Measurements from ENCODE around the gene ARL5C. TPM values are rescaled to one million over a fixed set of nuclear protein-coding genes. Genes with fewer than 3 reads are reported as not detected.

ARL5C gene
- not detected for total RNA-seq

GRCh38 chr17:39165841-39166349, at the start of gene ARL5C:
Gene ARL5C (minus strand): TSS chr17:39166161. CDS start chr17:39165760, 401 bp downstream.
- no peak for DNase-seq

DNA sequence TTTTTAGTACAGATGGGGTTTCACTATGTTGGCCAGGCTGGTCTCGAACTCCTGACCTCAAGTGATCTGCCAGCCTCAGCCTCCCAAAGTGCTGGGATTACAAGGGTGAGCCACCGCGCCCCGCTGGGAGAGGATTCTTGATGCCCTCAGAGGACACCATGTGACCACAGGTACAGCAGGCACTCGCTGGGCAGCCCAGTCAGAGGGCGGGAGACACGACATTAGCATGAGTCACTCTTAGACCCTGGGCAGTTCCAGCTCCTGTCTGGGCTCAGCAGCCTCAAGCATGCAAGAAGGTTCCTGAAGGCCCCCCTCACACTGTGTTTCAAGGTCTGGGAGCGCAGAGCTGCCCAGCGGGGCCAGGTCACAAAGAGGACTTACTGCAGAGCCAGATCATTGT, 47.9 kb upstream of the ARL5C start:
- DNase-seq = no peak

DNA sequence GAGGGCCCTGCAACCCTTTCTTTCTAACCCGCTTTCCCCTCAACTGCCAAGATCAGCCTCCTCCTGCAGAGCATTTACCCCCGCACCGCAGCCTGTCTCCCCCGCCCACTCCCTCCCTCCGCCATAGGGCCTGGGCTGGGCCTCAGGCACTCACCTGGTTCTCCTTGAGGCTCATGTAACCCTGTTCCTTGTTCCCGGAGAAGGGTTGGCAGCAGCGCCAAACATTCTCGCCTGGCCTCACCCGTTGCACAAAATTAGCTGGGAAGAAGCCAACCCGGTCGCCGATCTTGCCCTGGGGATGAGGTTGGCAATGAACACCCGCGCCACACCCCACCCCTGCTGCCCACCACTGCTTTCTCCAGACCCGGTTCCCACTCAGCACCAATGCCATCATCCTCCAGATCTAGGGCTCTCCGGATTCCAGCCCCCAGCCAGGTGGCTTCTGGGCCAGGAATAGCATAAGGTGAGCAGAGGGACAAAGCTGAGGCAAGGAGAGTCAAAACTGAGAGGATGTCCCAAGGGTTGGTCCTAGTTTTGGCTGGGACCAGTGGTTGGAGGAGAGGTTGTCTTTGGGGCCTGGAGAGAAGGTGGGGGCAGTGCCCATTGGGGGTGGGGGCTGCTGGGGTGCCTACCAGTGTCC, 47.0 kb upstream of the ARL5C start:
- no peak for DNase-seq

DNA sequence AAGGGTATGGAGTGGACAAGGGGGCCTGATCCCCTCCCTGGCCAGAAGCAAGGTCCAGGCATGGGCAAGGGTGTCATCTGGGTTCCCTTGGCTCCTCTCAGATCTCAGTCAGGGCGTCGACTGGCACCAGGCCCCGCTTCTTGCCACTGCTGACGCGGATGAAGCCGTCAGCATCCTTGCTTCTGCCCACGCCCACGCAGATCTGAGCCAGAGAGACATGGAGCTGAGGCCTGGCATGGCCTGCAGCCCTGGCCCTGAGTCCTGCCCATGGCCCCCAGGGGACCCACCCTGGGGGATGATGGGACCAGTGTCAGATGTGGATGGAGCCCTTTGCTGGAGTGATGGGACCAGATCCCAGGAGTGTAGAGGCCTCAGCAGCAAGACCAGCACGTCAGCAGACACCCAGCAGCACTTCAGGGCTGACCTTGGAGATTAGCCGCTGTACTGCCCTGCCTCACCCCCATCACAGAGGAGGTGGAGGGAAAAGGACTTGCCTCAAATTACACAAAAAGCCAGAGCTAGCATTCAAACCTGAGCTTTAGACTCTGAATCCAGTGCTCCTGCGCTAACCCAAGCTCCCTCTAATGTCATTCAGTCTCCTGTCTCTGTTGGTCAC, 46.3 kb upstream of the ARL5C start:
- no peak for DNase-seq

GRCh38 chr17:39210093-39210434, 44.1 kb upstream of the ARL5C start:
- DNase-seq = no peak

DNA sequence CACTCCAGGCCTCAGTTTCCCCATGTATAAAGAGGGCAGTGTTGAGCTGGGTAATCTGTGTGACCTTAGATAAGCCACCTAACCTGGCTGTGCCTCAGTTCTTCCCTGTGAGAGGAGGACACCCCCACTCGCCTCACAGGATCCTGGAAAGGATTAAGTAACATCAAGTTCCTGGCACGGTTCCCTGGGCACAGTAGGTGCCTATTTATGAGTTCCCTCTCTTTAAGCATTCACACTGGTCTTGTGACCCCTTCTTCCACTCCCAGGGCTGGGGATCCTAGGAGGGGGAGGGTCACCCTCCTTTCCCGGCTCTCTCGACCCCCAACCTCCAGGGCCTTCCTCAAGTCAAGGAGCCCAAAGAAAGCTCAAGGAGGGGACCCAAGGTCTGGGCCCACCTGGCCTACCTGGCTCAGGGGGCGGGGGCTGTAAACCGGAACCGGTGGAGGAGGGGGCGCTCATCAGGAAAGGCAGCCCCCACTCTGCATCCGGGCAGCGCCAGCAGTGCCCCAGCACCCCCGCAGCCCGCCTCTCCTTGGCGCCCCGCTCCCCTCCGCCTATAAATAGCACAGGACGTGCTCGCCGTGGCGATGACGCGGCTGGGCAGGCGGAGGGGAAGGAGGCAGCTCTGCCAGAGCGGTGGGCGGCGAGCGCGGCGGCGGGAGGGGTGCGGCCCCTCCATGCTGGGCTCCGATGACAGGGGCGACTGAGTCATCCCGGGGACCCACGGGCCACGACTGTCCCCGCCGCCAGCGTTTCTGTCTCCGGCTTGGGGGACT, 43.5 kb upstream of the ARL5C start:
- DNase-seq = peak; percentile 62

DNA sequence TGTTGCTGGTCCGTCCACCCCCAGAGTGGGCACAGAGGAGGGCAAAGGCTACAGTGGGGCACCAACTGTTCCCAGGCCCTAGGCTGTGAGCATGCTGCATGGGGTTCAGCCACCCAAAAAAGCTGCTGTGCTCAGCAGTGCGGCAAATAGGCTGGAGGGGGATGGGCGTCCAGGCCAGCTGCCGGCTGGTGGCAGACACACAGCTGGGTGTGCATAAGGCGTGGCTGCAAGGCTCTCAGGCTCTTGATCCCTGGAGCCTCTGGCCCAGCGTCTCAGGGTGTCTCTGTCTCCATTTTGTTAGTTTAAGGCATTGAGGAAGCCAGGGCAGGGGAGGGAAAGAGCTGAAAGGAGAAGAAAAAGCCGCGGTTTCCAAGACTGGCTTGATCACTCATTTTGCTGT, 42.9 kb upstream of the ARL5C start:
- DNase-seq = no peak

GRCh38 chr17:39208136-39208535, 42.2 kb upstream of the ARL5C start:
- no peak for DNase-seq

- no peak for DNase-seq
Observed at GRCh38 chr17:39205112-39205526, 39.2 kb upstream of the ARL5C start.

DNA sequence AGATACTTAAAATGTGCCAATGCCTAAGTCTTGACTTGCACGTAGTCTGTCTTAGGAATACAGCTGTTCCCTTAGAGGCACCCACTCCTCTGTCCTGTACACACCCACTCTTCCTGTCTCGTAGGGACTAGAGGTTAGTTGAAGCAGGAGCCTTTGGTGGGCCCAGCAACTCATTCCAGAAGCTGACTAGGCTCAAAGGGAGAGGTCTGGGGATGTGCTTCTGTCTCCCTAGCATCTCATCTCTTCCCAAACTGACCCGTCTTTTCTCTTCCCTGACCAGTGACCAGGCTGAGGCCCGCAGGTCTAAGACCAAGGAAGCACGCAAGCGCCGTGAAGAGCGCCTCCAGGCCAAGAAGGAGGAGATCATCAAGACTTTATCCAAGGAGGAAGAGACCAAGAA, 38.3 kb upstream of the ARL5C start:
- DNase-seq = no peak

- DNase-seq = no peak
Observed at GRCh38 chr17:39200957-39201510, 35.1 kb upstream of the ARL5C start.

DNA sequence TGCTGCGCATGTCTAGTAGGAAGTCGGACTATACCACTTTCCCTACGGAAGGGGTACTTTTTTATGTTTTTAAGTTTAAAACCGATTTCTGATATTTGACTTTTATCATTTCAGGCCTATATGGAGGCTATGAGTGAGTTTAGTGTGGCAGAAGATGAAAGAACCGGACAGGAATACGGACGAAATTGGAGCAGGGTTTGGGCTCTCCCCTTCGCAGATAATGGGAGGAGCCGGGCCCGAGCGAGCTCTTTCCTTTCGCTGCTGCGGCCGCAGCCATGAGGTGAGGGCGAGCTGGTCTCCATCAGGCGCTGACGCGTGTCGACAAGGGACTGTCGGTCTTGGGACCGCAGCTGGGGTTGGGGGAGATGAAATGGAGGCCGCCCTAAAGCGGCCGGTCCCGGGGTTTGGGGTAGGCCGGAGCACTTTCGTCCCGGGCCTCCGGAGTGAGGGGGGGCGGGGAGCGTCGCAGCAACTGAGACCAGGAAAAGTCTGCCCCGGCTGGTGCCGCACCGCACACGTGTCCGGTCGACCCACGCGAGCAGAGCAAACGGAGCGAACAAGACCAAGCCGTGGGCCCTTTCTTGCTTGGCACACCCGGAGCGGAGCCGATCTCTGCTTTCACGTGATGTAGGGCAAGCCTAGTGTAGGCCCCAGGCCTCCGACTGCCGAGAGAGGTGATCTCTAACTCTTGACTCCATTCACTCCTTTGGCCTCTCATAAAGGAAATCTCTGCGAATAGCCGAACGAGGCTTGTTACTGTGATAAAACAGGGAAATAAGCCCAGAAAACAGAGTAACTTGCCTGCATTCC, 34.3 kb upstream of the ARL5C start, which contains the start of gene RPL19:
RPL19 (plus strand) TSS at position 214 of the 810 bp plus-strand sequence; CDS start at position 276, 62 bp downstream.
- peak; percentile 72 for DNase-seq

DNA sequence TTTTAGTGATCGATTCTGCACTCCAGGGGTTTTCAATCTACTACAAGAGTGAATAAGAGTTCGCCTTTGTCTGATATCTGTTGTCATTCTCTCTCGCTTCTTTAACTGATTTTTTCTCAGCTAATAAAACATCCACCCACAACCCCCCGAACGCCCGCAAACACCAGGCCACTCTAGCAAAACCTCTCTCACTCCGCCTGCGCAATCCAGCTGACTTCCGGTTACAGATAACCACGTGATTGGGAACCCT, 33.8 kb upstream of the ARL5C start:
- DNase-seq = peak; percentile 78

GRCh38 chr17:39198186-39198566, 32.2 kb upstream of the ARL5C start:
- no peak for DNase-seq

GRCh38 chr17:39197380-39198185, 31.6 kb upstream of the ARL5C start, which contains the start of gene CACNB1:
Gene CACNB1 (minus strand): TSS chr17:39197669. CDS start chr17:39197495, 174 bp downstream.
- peak; percentile 67 for DNase-seq

DNA sequence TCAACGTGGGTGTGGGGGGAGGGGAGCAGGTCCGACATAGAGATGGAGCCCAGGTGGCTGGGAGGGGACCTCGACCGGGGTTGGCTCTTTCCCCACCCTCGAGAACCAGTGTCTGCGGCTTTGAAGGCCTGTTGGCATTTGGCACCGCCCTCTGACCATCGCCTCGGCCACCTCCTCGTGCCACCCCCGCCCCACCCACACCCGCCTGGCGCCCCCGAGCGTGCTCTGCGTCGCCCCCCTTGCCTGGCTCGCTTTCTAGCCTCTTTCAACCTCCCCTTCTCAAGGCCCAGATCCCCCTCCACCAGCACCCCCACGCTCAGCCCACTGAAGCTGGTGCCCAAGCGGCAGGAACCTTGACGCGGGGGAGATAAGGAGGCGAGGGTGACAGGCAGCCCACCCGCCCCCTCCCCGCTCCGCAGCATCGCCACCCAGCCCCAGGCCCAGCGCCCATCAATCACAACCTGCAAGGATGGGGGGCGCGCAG, 30.9 kb upstream of the ARL5C start:
- DNase-seq = no peak

DNA sequence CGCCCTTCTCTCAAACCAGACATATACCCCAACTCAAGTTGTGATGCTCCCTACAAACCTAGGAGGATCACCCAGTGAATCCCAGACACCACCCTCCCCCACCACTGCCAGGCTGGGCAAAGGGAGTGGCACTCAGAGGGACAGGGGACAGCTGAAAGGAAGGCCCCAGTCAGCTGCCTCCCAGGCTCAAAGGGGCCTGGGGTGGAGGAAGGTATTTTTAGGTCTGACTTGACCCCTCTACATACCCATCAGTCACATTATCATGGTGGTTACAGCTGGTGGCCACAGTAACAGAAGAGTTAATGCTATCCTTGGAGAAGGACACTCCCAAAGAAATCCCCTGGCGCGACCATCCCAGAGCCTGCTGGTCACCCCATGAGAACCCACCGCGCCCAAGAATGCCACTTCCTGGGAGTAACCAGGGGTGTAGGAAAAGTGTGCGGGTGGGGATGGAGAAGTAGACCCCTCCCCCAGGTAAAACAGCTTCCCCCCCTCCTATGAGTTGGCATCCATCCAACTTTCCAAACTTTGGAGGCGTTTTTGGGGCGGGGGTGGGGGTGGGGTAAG, 30.4 kb upstream of the ARL5C start:
- DNase-seq = no peak

GRCh38 chr17:39195568-39196160, 29.7 kb upstream of the ARL5C start:
- no peak for DNase-seq

DNA sequence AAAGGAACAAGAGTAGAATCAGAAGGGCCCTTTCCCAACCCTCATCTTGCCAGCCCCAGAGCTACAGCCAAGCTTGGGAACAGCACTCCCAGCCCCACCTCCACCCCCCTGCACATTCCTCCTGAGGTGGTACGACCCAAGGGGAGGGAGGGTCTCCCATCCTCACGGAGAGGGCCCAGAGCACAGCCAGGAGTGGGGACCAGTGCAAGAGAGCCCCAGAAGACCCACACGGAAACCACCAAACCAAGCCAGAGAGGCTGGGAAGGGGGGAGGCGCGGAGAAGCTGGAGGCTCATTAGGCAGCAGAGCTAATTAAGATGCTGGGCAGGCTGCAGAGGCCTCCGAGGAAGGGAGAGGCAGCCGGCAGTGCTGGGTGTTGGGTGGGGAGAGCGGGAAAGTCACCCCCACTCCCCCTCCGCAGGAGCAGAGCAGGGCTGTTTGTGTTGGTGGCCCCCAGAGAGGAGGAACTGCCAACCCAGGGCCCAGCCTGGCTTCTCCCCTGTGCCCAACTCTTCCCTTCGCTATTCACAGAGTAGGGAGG, 29.1 kb upstream of the ARL5C start:
- DNase-seq = no peak
